Measurements from ENCODE around the gene OPRPN. TPM values are rescaled to one million over a fixed set of nuclear protein-coding genes. Genes with fewer than 3 reads are reported as not detected.

Gene OPRPN, protein sequence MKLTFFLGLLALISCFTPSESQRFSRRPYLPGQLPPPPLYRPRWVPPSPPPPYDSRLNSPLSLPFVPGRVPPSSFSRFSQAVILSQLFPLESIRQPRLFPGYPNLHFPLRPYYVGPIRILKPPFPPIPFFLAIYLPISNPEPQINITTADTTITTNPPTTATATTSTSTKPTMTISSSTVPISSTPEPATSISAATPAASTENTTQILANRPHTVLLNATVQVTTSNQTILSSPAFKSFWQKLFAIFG
- not detected in 2 replicates for total RNA-seq

GRCh38 chr4:70397580-70397979 is at the start of gene OPRPN:
Gene OPRPN, plus strand, starts transcription at chr4:70397940. Its CDS starts 1,346 bp downstream, at chr4:70399286.
- H3K36me3 ChIP-seq (ENCODE audit: control insufficient read depth, insufficient read depth, low read length) = no peaks in the 10 kb centered on the region
- no peaks in the 10 kb centered on the region for H3K27me3 ChIP-seq (ENCODE audit: control insufficient read depth, insufficient read depth, low read length)
- TF ChIP-seq, protein P1, sequence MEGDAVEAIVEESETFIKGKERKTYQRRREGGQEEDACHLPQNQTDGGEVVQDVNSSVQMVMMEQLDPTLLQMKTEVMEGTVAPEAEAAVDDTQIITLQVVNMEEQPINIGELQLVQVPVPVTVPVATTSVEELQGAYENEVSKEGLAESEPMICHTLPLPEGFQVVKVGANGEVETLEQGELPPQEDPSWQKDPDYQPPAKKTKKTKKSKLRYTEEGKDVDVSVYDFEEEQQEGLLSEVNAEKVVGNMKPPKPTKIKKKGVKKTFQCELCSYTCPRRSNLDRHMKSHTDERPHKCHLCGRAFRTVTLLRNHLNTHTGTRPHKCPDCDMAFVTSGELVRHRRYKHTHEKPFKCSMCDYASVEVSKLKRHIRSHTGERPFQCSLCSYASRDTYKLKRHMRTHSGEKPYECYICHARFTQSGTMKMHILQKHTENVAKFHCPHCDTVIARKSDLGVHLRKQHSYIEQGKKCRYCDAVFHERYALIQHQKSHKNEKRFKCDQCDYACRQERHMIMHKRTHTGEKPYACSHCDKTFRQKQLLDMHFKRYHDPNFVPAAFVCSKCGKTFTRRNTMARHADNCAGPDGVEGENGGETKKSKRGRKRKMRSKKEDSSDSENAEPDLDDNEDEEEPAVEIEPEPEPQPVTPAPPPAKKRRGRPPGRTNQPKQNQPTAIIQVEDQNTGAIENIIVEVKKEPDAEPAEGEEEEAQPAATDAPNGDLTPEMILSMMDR (IDR thresholded peaks at IDR 0.05; ENCODE audit: insufficient read depth, low read length, poor library complexity, severe bottlenecking) = no peak
- H3K4me3 ChIP-seq (ENCODE audit: low read depth, low read length) = no peak within 1 kb of the TSS
- DNase-seq (ENCODE audit: low read depth) = no peak

DNA sequence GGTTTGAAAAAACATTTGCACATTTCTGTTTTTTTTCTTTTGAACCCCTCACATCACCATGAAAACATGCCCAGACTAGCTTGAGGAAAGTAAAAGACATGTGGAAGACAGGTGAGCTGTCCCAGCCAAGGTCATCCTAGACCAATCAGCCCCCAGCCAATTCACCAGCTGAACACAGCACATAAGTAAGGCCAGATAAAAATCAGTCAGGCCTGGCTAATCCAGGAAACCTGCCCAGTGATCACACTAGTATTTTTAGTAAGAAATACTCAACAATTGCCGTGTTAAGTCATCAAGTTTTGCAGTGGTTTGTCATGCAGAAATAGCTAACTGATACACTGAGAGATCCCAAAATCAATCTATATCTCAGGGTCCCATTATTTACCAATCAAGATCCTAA is 41.6 kb upstream of the OPRPN start:
- H3K4me3 ChIP-seq (ENCODE audit: low read depth, low read length) = no peak overlapping the region
- no peak for DNase-seq (ENCODE audit: low read depth)
- no peaks in the 10 kb centered on the region for H3K27me3 ChIP-seq (ENCODE audit: control insufficient read depth, insufficient read depth, low read length)
- H3K36me3 ChIP-seq (ENCODE audit: control insufficient read depth, insufficient read depth, low read length) = no peaks in the 10 kb centered on the region
- TF ChIP-seq, protein P1 (IDR thresholded peaks at IDR 0.05; ENCODE audit: insufficient read depth, low read length, poor library complexity, severe bottlenecking) = no peak

- Histone ChIP-seq H3K36me3 (ENCODE audit: control insufficient read depth, insufficient read depth, low read length) (no peaks in the 10 kb centered on the region), H3K4me3 (ENCODE audit: low read depth, low read length) (no peak overlapping the region), H3K27me3 (ENCODE audit: control insufficient read depth, insufficient read depth, low read length) (no peaks in the 10 kb centered on the region)
- TF ChIP-seq, protein P1 (IDR thresholded peaks at IDR 0.05; ENCODE audit: insufficient read depth, low read length, poor library complexity, severe bottlenecking) = no peak
- DNase-seq (ENCODE audit: low read depth) = no peak
Measured at GRCh38 chr4:70359115-70359661, 38.6 kb upstream of the OPRPN start.

DNA sequence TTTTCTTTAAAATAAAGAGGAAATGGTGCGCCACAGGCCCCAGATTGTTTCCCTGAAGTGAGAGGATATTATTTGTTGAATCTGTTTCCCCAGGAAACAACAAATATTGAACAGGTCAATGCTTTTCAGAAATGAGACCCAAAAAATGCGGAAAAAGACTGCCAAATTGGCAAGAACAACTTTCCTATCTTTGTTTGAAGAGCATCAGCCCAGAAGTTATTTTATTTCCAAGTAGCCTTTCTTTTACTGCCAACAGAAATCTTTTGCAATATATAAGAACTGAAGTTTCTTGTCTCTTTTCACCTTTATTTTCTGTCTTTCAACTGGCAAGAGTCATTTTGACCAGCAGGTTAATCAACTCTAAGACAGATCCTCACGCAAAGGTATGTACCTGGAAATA is 37.3 kb upstream of the OPRPN start, which contains the start of gene SMR3A:
Gene SMR3A, plus strand, starts transcription at position 301 of the 400 bp plus-strand sequence. CDS start 1,356 bp downstream, outside the sequence.
- H3K36me3 ChIP-seq (ENCODE audit: control insufficient read depth, insufficient read depth, low read length) = no peaks in the 10 kb centered on the region
- no peak within 1 kb of the TSS for H3K4me3 ChIP-seq (ENCODE audit: low read depth, low read length)
- TF ChIP-seq, protein P1 (IDR thresholded peaks at IDR 0.05; ENCODE audit: insufficient read depth, low read length, poor library complexity, severe bottlenecking) = no peak
- no peak for DNase-seq (ENCODE audit: low read depth)
- H3K27me3 ChIP-seq (ENCODE audit: control insufficient read depth, insufficient read depth, low read length) = no peaks in the 10 kb centered on the region

DNA sequence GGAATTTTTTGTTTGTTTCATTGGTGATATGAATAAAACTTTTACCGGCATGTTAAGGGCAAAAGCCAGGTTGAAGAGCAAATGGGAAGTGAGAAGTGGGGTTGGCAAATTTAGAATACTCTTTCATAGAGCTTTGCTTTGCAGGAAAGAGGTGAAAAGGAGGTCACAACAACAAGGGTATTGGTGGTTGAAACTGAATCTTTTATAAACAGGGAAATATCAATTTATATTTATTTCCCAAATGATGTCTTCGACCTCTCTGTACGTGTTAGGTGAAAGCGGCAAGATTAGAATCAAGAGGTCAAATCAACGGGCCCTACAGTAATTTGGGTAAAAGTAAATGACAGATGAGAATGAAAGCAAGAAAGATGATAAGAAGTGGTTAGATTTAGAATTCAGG is 33.7 kb upstream of the OPRPN start:
- Histone ChIP-seq H3K36me3 (ENCODE audit: control insufficient read depth, insufficient read depth, low read length) (no peaks in the 10 kb centered on the region), H3K4me3 (ENCODE audit: low read depth, low read length) (no peak overlapping the region), H3K27me3 (ENCODE audit: control insufficient read depth, insufficient read depth, low read length) (no peaks in the 10 kb centered on the region)
- TF ChIP-seq, protein P1 (IDR thresholded peaks at IDR 0.05; ENCODE audit: insufficient read depth, low read length, poor library complexity, severe bottlenecking) = no peak
- no peak for DNase-seq (ENCODE audit: low read depth)
